ENCODE measurements around the gene MCTP2. TPM values are rescaled to one million over a fixed set of nuclear protein-coding genes. Genes with fewer than 3 reads are reported as not detected.

The MCTP2 gene
- total RNA-seq, 1 experiment from 2014 or later: 1.3 TPM

GRCh38 chr15:94229591-94230369, 1.6 kb upstream of the MCTP2 start:
- Histone ChIP-seq H3T11ph (ENCODE audit: low read length) (no peak overlapping the region), H3K79me1 (ENCODE audit: insufficient read depth, low read depth, low read length, poor library complexity, severe bottlenecking) (no peaks in the 10 kb centered on the region), H2BK20ac (ENCODE audit: low read depth, low read length, poor library complexity, severe bottlenecking) (no peak overlapping the region), H4K20me1 (ENCODE audit: control insufficient read depth, insufficient read depth, insufficient read length) (no peaks in the 10 kb centered on the region), H3K79me2 (ENCODE audit: insufficient read depth, low read length) (no peaks in the 10 kb centered on the region), H3K18ac (ENCODE audit: insufficient read length, low read depth, low read length) (no peak overlapping the region), H4K5ac (ENCODE audit: insufficient read length, low read depth, low read length) (no peak overlapping the region), H2BK12ac (ENCODE audit: insufficient read length, low read depth, low read length) (no peak overlapping the region), H3K27ac (ENCODE audit: insufficient read length, low read depth, low read length) (no peak overlapping the region), H3K56ac (ENCODE audit: insufficient read length, low read depth, low read length) (no peak overlapping the region), H3K27me3 (ENCODE audit: insufficient read depth, low read length) (peaks cover 2% of the 10 kb centered on the region; the same call in 1 of the 2 replicates), H3K9me3 (ENCODE audit: control insufficient read depth, low read depth, low read length) (no peaks in the 10 kb centered on the region), H3K14ac (ENCODE audit: insufficient read depth, low read length) (no peak overlapping the region), H2AFZ (ENCODE audit: low read length) (no peak overlapping the region), H3K23me2 (ENCODE audit: insufficient read length, low read depth, low read length, poor library complexity, severe bottlenecking) (peaks cover 7% of the 10 kb centered on the region), H3K4me1 (ENCODE audit: insufficient read depth, low read length) (no peaks in the 10 kb centered on the region; the same call in 1 of the 2 replicates), H4K8ac (replicated peaks; ENCODE audit: insufficient read length, low read depth, low read length) (no peak overlapping the region), H4K91ac (ENCODE audit: insufficient read length, low read depth, low read length) (no peak overlapping the region), H2BK120ac (ENCODE audit: low read depth, low read length, poor library complexity, severe bottlenecking) (no peak overlapping the region), H2AK5ac (ENCODE audit: insufficient read length, low read length) (no peak overlapping the region), H2BK15ac (ENCODE audit: low read depth, low read length) (no peak overlapping the region), H3K4me2 (ENCODE audit: insufficient read depth, insufficient read length, low read length) (no peak overlapping the region), H3K4ac (ENCODE audit: low read depth, low read length) (no peak overlapping the region), H3K9ac (ENCODE audit: extremely low read depth, insufficient read length, low read length) (no peak overlapping the region), H2BK5ac (ENCODE audit: insufficient read length, low read length) (no peak overlapping the region), H3K23ac (ENCODE audit: insufficient read length, low read depth, low read length) (no peak overlapping the region)
- H3K4me3 Mint-ChIP-seq: no peak overlapping the region; a peak in 1 of 5 replicates
- no CpG with 5 or more reads among the region's 10 CpGs for WGBS (ENCODE audit: extremely low coverage, insufficient read length, low lambda C conversion rate)
- H3K27me3 Mint-ChIP-seq (ENCODE audit: low read depth): peaks cover 54% of the 10 kb centered on the region
- no peaks in the 10 kb centered on the region for H3K36me3 Mint-ChIP-seq (ENCODE audit: insufficient read depth in 1 of 3, low read depth in 3 of 3)
- no peak overlapping the region for H3K27ac Mint-ChIP-seq
- H3K9me3 Mint-ChIP-seq: no peaks in the 10 kb centered on the region
- no peak for DNase-seq
- no peak for TF ChIP-seq CTCF (conservative IDR thresholded peaks at IDR 0.05)
- H3K4me1 Mint-ChIP-seq: peaks cover 22% of the 10 kb centered on the region in 2 experiments

Data from H9 (cell line).